Activated naive CD8-positive, alpha-beta T cell treated with anti-CD3 and anti-CD28 coated beads, Interleukin-2, amount 50 U/mL, for 24 hours (primary cell): ENCODE measurements around the gene ZNF697.
"Not testable (repeated sequence)": the region's sequence is repeated elsewhere in the genome, so short reads cannot be mapped to it uniquely, and the experiment has no call there.

ENCODE experiments used
- ATAC-seq: fragments of 150-1000 bp; cut with Tn5 transposase; one replicate; pipeline ENCODE4 v1.10.0; 2021
- DNase-seq: peaks from one replicate; pipeline ENCODE4 v3.0.0; 2021
- H3K27ac Mint-ChIP-seq: one replicate; pipeline ENCODE4 v1.8.0; 2021; ENCODE audit warnings: mild to moderate bottlenecking, mixed read lengths
- H3K27me3 Mint-ChIP-seq: one replicate; pipeline ENCODE4 v1.8.0; 2021; ENCODE audit warnings: mixed read lengths
- H3K36me3 Mint-ChIP-seq: one replicate; pipeline ENCODE4 v1.8.0; 2021; ENCODE audit warnings: low read depth, mixed read lengths
- H3K4me1 Mint-ChIP-seq: one replicate; pipeline ENCODE4 v1.8.0; 2021; ENCODE audit warnings: mixed read lengths
- H3K4me3 Mint-ChIP-seq: one replicate; pipeline ENCODE4 v1.8.0; 2021; ENCODE audit warnings: mild to moderate bottlenecking, moderate library complexity, mixed read lengths
- H3K9me3 Mint-ChIP-seq: one replicate; pipeline ENCODE4 v1.8.0; 2021; ENCODE audit warnings: mixed read lengths

ZNF697 gene

DNA sequence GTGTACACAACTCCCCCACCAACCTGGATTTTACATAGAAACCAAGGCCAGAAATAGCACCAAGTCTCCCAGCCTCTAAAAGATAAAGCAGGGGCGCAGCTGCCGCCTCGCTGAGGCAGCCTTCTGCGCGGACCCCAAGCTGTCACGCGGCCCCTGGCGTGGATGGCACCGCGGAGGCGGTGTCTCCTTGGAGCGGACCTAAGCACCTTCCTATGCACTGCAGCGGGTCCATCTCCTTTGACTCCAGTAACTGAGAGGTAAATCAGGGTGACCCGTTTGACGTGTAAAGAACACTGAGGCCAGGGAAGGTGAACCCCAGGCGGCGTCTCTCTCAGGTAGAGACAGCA lies 17.0 kb downstream of the ZNF697 start:
- no peak overlapping the region for H3K4me3 Mint-ChIP-seq
- H3K4me1 Mint-ChIP-seq = no peaks in the 10 kb centered on the region
- peaks cover 51% of the 10 kb centered on the region for H3K27me3 Mint-ChIP-seq
- no peaks in the 10 kb centered on the region for H3K36me3 Mint-ChIP-seq
- H3K27ac Mint-ChIP-seq = no peak overlapping the region
- ATAC-seq = no peak
- no peak for DNase-seq
- no peaks in the 10 kb centered on the region for H3K9me3 Mint-ChIP-seq

DNA sequence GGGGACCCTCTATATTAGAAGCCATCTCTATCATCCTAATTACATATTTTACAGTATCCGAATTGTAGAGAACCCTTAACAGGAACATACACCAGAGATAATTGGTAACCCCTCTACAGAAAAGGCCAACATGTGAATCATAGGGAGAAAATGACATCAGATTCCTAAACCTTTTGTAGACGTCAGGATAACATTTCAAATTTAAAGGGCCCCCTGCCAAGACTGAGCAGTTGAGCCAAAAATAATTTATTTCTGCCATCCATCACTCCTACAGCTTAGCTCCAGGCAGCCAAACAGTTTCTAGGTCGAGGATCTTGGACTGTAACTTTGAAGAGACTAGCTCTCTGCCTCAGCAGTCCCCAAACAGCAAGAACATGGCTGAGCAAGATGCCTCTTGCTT lies 21.2 kb downstream of the ZNF697 start:
- peaks cover 26% of the 10 kb centered on the region for H3K27me3 Mint-ChIP-seq
- no peaks in the 10 kb centered on the region for H3K4me1 Mint-ChIP-seq
- no peak for ATAC-seq
- no peak overlapping the region for H3K4me3 Mint-ChIP-seq
- no peaks in the 10 kb centered on the region for H3K9me3 Mint-ChIP-seq
- no peak for DNase-seq
- H3K27ac Mint-ChIP-seq = no peak overlapping the region
- H3K36me3 Mint-ChIP-seq = no peaks in the 10 kb centered on the region

DNA sequence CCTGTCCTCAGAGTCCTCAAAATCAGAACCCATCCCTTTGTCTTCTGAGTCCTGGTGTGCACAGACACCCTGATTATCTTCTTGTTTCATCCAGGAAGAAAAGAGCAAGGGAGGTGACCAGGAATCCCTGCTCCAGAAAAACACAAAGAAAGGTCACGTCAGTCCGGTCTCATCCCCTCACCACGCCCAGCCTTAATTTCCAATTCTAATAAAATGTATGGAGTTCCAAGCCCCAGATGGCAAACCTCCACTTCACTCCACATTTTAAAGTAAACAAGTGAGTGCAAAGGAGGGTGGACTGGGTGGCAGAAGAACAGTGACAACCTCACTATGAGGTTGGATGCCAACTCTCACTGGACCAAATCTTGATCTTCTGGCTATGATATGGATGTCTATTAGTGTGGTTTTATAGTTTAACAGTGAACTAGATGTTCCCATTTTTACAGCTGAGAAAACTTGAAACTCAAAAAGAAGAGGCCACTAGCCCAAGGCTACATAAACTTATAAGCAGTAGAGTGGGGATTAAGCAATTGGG lies 22.0 kb downstream of the ZNF697 start:
- Mint-ChIP-seq H3K4me3 (no peak overlapping the region), H3K4me1 (no peaks in the 10 kb centered on the region), H3K36me3 (no peaks in the 10 kb centered on the region), H3K9me3 (no peaks in the 10 kb centered on the region), H3K27ac (no peak overlapping the region), H3K27me3 (peaks cover 21% of the 10 kb centered on the region)
- DNase-seq = no peak
- no peak for ATAC-seq

DNA sequence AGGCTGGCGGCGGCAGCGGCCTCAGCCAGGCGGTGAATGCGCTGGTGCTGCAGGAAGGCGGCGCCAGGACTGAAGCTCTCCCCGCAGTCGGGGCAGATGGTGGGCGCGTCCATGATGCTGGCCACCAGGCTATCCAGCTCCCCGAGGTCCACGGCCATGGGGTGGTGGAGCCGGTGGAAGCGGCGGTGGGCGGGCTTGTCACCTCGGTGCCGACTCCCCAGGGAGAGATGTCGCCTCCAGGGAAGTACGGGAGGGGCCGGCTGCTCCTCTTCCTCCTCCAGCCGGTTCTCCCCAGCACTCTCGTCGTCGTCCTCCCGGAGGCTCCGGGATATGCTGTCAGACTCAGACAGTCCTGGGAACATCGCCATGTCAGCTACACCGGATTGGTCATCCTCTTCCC lies 24.4 kb downstream of the ZNF697 start:
- Mint-ChIP-seq H3K27me3 (peaks cover 4% of the 10 kb centered on the region), H3K4me1 (no peaks in the 10 kb centered on the region), H3K4me3 (no peak overlapping the region), H3K27ac (no peak overlapping the region), H3K36me3 (no peaks in the 10 kb centered on the region), H3K9me3 (no peaks in the 10 kb centered on the region)
- no peak for DNase-seq
- ATAC-seq = no peak

DNA sequence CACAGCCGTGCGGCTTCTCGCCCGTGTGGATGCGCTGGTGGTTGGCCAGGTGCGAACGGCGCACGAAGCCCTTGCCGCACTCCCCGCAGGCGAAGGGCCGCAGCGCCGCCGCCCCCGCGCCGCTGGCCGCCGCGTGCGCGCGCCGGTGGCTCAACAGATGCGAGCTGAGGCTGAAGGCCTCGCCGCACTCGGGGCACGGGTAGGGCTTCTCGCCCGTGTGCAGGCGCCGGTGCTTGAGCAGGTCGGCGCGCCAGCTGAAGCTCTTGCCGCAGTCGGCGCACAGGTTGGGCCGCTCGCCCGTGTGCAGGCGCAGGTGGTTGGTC lies 24.9 kb downstream of the ZNF697 start:
- no peak overlapping the region for H3K27ac Mint-ChIP-seq
- DNase-seq = no peak
- no peaks in the 10 kb centered on the region for H3K4me1 Mint-ChIP-seq
- no peaks in the 10 kb centered on the region for H3K9me3 Mint-ChIP-seq
- ATAC-seq = no peak
- no peak overlapping the region for H3K4me3 Mint-ChIP-seq
- H3K27me3 Mint-ChIP-seq = peaks cover 2% of the 10 kb centered on the region
- H3K36me3 Mint-ChIP-seq = no peaks in the 10 kb centered on the region

DNA sequence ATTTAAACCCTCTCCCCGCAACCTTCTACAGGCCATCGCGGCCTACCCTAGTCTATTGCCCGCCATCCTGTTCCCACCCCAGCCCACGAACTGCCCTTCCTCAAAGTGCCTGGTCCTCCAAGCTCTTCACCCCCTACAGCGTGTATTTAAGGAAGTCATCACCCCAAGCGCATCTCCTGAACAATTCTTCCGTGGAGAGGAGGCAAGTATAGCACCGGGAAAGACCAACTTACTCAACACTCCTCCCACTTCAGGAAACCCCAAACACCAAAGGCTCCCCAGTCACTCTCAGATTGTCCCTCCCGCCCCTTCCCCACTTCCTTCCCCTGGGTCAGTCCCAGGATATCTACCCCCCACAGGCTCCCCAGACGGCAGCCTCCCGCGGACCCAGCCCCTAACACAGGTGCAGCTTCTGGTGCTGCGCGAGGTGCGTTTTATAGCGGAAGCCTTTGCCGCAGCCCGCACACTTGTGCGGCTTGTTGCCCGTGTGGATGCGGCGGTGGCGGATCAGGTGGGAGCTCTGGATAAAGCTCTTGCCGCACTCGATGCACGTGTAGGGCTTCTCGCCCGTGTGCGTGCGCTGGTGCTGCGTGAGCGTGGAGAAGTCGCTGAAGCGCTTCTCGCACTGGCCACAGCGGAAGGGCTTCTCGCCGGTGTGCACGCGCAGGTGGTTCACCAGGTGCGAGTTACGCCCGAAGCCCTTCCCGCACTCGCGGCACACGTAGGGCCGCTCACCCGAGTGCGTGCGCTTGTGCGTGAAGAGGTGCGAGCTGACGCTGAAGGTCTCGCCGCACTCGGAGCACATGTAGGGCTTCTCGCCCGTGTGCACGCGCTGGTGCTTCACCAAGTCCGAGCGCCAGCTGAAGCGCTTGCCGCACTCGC lies 25.5 kb downstream of the ZNF697 start:
- no peak for ATAC-seq
- Mint-ChIP-seq H3K36me3 (no peaks in the 10 kb centered on the region), H3K9me3 (no peaks in the 10 kb centered on the region), H3K4me1 (no peaks in the 10 kb centered on the region), H3K27ac (no peak overlapping the region), H3K4me3 (no peak overlapping the region), H3K27me3 (no peaks in the 10 kb centered on the region)
- DNase-seq = no peak

DNA sequence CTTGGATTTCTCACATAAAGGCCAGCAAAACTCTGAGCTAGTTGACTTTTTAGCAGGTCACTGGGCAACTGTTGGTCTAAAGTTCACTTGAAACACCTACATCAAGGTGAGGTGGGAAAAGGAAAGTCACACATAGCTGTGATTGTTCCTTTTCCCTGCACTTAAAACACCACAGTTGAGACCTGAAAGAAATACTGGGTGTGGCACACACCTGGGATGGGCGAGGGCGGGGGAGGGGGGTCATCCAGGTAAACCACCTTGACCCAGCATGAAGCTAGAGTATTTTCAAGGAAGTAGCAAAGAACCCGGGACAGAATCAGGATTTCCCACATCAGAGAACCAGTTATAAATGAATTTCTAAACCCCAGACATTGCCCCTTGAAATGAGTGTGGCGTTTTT lies 26.4 kb downstream of the ZNF697 start:
- Mint-ChIP-seq H3K27me3 (no peaks in the 10 kb centered on the region), H3K4me3 (no peak overlapping the region), H3K36me3 (no peaks in the 10 kb centered on the region), H3K4me1 (no peaks in the 10 kb centered on the region), H3K27ac (no peak overlapping the region), H3K9me3 (no peaks in the 10 kb centered on the region)
- DNase-seq = no peak
- no peak for ATAC-seq

DNA sequence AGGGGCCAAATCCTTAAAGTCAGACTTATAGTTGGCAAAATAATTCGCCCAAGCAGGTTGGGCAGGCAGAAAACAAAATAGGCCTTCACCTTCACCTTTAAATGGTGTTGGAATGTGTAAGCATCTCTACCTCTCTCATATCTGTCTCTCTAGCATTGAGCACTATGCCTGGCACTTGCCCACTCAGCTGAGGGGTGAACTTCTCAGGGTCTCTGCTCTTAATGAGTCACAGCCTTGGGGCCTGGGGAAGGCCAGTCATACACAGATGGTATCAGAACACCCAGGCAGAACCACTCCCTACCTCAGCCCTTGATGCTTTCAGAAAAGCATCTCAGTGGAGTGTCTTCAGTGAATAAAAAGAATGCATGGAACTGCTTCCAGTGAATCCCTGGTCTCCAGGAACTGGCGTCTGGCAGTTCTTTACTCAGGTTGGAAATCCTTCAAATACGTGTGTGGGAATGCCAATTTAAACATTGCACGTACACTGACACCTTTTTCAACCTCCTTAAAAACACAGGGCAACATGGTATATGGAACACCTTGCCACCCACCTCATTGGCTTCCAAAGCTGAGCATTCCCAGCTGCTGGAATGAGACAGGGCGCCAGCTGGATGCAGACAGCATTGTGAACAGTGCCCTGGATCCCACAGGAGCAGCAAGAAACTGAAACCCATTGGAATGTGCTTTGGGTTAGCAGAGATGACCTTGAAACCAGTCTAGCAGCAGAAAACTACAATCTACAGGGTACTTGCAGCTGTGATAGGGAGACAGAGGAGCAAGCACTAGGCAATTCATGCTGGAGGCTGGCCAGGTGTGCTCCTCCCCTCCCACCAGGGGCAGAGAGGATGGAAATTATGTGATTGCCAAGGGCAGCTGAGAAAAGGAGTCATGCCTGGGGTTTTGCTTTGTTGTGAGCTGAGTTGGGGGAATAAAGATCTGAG lies 30.0 kb downstream of the ZNF697 start:
- Mint-ChIP-seq H3K4me1 (no peaks in the 10 kb centered on the region), H3K4me3 (no peak overlapping the region), H3K36me3 (no peaks in the 10 kb centered on the region), H3K27ac (no peak overlapping the region), H3K9me3 (no peaks in the 10 kb centered on the region), H3K27me3 (no peaks in the 10 kb centered on the region)
- ATAC-seq (no peak), DNase-seq (no peak)

DNA sequence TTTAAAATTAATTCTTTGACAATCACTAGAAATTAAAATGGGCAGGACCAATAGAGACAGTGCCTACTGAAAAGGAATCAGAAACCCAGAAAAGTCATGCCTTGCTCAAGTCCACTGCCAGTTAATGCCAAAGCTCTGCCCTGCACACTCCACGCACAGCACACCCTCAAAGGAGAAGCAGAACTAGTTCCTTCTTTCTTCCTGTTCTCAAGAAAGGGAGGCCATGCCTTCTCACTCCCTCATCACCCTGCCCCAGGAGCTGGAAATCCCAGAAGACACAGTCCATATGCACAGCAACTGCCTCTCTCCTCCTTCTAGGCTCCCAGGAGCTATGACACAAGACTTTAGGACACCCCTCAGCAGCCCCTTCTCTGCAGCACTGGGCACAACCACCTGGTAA lies 31.3 kb downstream of the ZNF697 start:
- DNase-seq, H3K4me3 Mint-ChIP-seq, H3K9me3 Mint-ChIP-seq, H3K27me3 Mint-ChIP-seq, H3K4me1 Mint-ChIP-seq, ATAC-seq, H3K27ac Mint-ChIP-seq, H3K36me3 Mint-ChIP-seq: not testable (repeated sequence)

DNA sequence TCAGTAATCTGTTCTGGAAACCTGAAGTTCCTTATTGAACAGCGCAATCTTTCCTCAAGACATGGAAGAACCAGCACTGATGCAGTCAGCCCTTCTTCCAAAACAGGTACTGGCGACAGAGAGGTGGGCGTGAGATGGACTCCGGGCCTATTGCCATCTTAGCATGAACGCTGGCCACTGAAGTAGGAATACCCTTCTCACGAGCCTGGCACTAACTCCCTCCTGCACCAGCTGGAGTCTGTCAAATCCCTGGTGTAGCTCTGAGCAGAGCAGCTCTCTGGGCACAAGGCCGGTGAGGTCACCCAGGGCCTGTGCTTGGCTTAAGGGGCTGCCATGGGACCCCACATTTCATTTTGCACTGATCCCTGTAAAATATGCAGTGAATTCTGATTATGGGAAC lies 33.0 kb downstream of the ZNF697 start:
- not testable (repeated sequence) for H3K36me3 Mint-ChIP-seq, H3K4me1 Mint-ChIP-seq, H3K4me3 Mint-ChIP-seq, H3K27ac Mint-ChIP-seq, H3K27me3 Mint-ChIP-seq, H3K9me3 Mint-ChIP-seq, ATAC-seq, DNase-seq

DNA sequence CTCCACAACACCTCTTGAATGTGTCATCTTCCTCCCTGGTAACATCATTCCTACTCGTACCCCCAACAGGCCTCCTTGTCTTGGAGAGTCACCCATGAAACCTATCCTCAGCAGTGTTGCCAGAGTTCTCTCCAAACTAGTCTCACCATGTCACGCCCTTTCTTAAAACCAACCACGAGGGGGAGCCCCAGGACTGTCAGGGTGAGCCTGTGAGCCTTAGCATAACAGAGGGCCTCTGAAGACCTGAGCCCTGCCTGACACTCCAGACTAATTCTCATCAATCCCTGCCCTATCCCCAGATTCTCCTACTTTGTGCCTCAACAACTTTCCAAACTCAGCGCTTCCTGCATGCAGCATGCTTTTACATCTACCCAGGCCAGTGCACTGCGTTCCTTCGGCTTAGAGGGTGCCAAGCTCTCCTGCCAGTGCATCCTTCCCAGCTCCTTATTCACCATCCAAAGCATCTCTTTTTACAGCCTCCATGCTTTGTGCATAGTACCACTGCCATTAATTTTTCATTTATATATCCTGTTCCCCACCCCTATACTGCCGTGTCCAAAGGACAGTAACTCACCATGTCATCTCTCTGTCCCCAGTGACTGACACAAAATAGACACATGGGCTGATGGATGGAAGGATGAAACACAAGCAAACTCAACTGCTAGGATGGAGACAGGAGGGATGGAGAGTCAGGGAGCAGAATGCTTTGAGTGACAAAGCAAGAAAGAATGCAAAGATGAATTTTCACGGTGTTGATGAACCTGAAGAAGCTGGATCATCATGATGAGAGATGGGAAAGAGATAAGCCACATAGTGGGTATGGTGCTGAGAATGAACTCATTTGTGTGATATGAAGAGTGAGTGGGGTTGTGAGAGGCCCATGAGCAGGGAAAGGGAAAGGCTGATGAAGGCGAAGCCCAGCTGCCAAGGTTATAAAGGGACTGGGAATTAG lies 34.0 kb downstream of the ZNF697 start:
- H3K4me3 Mint-ChIP-seq = no peak overlapping the region
- no peaks in the 10 kb centered on the region for H3K9me3 Mint-ChIP-seq
- peak; percentile 79 for ATAC-seq
- H3K27me3 Mint-ChIP-seq = no peaks in the 10 kb centered on the region
- DNase-seq = peak; percentile 79
- H3K4me1 Mint-ChIP-seq = no peaks in the 10 kb centered on the region
- no peak overlapping the region for H3K27ac Mint-ChIP-seq
- no peaks in the 10 kb centered on the region for H3K36me3 Mint-ChIP-seq

DNA sequence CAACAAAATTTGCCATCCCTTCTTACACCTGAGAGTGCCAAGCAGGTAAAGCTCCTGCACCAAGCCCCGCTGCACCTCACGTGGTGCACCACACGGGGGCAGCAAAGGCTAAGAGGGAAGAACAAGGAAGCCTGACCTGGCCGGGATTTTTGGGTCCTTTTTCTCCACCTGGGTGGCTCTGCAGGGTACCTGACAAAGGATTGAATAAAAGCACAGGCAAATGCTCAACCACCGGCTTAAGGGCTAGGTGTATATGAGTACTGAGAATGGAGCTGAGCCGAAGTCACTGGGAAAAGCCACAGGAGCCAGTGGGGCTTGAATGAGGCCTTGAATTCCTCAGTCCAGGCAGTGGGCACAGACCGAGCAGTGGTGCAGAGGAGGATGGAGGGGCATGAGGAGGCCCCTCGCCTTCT lies 36.4 kb downstream of the ZNF697 start:
- ATAC-seq (peak; percentile 38), DNase-seq (peak; percentile 82)
- Mint-ChIP-seq H3K27me3 (peaks cover 1% of the 10 kb centered on the region), H3K4me3 (no peak overlapping the region), H3K27ac (no peak overlapping the region), H3K36me3 (no peaks in the 10 kb centered on the region), H3K4me1 (no peaks in the 10 kb centered on the region), H3K9me3 (no peaks in the 10 kb centered on the region)

DNA sequence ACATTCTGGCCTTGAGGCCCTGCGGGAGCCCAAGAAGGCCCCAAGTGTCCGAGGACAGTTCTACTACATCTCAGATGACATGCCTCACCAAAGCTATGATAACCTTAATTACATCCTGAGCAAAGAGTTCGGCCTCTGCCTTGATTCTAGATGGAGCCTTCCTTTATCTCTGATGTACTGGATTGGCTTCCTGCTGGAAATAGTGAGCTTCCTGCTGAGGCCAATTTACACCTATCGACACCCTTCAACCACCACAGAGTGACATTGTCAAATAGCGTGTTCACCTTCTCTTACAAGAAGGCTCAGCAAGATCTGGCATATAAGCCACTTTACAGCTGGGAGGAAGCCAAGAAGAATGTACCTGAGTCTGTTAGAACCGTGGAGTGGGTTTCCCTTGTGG lies 39.2 kb downstream of the ZNF697 start:
- not testable (repeated sequence) for DNase-seq, ATAC-seq, H3K36me3 Mint-ChIP-seq, H3K27me3 Mint-ChIP-seq, H3K27ac Mint-ChIP-seq, H3K4me3 Mint-ChIP-seq, H3K9me3 Mint-ChIP-seq, H3K4me1 Mint-ChIP-seq

DNA sequence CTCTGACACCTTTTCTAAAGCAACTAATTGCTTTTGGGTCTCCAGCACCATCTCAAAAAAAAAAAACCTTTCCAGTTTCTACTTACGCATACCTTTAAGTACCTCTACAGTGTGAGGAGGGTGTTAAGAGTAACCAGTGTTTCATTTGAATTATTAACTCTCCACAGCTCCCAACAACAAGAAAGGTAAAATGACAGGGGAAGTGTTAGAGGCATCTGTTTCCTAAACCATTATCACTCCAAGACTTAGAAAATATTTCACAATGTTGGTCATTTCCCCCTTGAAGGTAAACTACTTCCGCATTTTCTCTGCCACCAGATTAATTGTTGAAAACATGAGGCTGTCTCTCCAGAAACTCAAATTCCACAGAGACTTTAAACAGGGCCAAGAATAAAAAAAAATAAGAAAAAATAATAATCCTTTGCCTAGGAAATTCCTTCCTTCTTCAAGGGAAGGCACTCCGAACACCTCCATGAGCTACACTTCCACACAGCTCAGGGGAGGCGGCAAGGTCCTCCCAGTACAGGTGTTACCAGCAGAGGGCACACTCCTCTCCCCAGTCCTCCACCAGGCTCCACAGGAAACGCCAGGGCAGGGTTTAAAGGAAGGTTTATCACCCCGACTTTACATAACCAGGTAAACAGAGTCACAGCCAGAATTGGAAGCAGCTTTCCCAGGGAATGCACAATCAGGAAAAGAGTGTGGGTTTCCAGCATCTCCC lies 40.8 kb downstream of the ZNF697 start:
- not testable (repeated sequence) for ATAC-seq, H3K27ac Mint-ChIP-seq, H3K9me3 Mint-ChIP-seq, H3K4me3 Mint-ChIP-seq, H3K4me1 Mint-ChIP-seq, H3K27me3 Mint-ChIP-seq, H3K36me3 Mint-ChIP-seq, DNase-seq
